HepG2 (cell line): ENCODE results near the gene ENC1. TPM values are rescaled to one million over a fixed set of nuclear protein-coding genes. Genes with fewer than 3 reads are reported as not detected.

ENCODE experiments used
- MTA3 ChIP-seq: sonication (generic); formaldehyde crosslinking; IDR thresholded peaks from 2 replicates; pipeline ENCODE4 v1.4.0; 2020; ENCODE audit warnings: missing genetic modification reagents
- SNAPC2 ChIP-seq: sonication (generic); formaldehyde crosslinking; IDR thresholded peaks from 2 replicates; pipeline ENCODE4 v1.8.1; 2022; ENCODE audit warnings: mild to moderate bottlenecking, missing genetic modification reagents
- SP5 ChIP-seq: IDR thresholded peaks from 2 replicates; pipeline ENCODE4 v1.6.1; 2016; ENCODE audit warnings: low read depth, borderline replicate concordance
- ZIK1 ChIP-seq: sonication (generic); formaldehyde crosslinking; IDR thresholded peaks from 2 replicates; pipeline ENCODE4 v1.5.0; 2020; ENCODE audit warnings: mild to moderate bottlenecking, low read depth, missing genetic modification reagents, borderline replicate concordance
- ZNF501 ChIP-seq: sonication (generic); formaldehyde crosslinking; IDR thresholded peaks from 2 replicates; pipeline ENCODE4 v1.5.1; 2020; ENCODE audit warnings: mild to moderate bottlenecking, moderate library complexity, missing genetic modification reagents
- ZNF598 ChIP-seq: sonication (generic); formaldehyde crosslinking; IDR thresholded peaks from 2 replicates; pipeline ENCODE4 v1.5.1; 2020; ENCODE audit warnings: mild to moderate bottlenecking, missing genetic modification reagents, borderline replicate concordance
- ZNF607 ChIP-seq: sonication (generic); formaldehyde crosslinking; IDR thresholded peaks from 2 replicates; pipeline ENCODE4 v1.5.1; 2020; ENCODE audit warnings: missing genetic modification reagents, mild to moderate bottlenecking, borderline replicate concordance
- ZNF660 ChIP-seq: sonication (generic); formaldehyde crosslinking; IDR thresholded peaks from 2 replicates; pipeline ENCODE4 v1.5.1; 2020; ENCODE audit warnings: mild to moderate bottlenecking, low read depth, missing genetic modification reagents, borderline replicate concordance
- ZNF737 ChIP-seq: sonication (generic); formaldehyde crosslinking; IDR thresholded peaks from 2 replicates; pipeline ENCODE4 v1.5.0; 2020; ENCODE audit warnings: missing genetic modification reagents, mild to moderate bottlenecking, borderline replicate concordance
- ZNF761 ChIP-seq: sonication (generic); formaldehyde crosslinking; conservative IDR thresholded peaks from 2 replicates; pipeline ENCODE4 v1.4.0; 2020; ENCODE audit warnings: mild to moderate bottlenecking, missing genetic modification reagents
- polyA plus RNA-seq, 8 experiments: library from polyadenylated mRNA; depleted of rRNA in 3 of 8; stranded (reverse) in 7 of 8; unstranded in 1 of 8; fragments of >200 nt; fragmentation: Illumina TruSeq in 4 of 8; extraction: Trizol in 4 of 8; gene quantifications; 2 replicates each; pipeline versions ENCODE4 v1.2.1 to v1.2.3, GENCODE V29; 2011 to 2016; ENCODE audit warnings: low read depth in 4 of 8, missing spikeins in 1 of 8, mixed read lengths in 1 of 8; ENCODE audit not compliant: insufficient read depth in 1 of 8
- total RNA-seq, 5 experiments: library from RNA; depleted of rRNA; stranded (reverse); fragments of >200 nt; fragmentation: Illumina TruSeq; extraction: Trizol; gene quantifications; 2 replicates each; pipeline ENCODE4 v1.2.3, GENCODE V29; 2016; ENCODE audit warnings: low read depth in 1 of 5
- TF ChIP-seq, protein P1 (sequence below): sonication (generic); formaldehyde crosslinking; IDR thresholded peaks from 2 replicates; pipeline ENCODE4 v1.8.1; 2023; ENCODE audit warnings: missing genetic modification reagents, inconsistent platforms, borderline replicate concordance
- TF ChIP-seq, protein P2 (sequence below): sonication (generic); formaldehyde crosslinking; IDR thresholded peaks from 2 replicates; pipeline ENCODE4 v1.9.0; 2021; ENCODE audit warnings: missing genetic modification reagents, borderline replicate concordance
- TF ChIP-seq, protein P3 (sequence below): sonication (generic); formaldehyde crosslinking; IDR thresholded peaks from 2 replicates; pipeline ENCODE4 v1.8.1; 2023; ENCODE audit warnings: mild to moderate bottlenecking, missing genetic modification reagents
- TF ChIP-seq, protein P4 (sequence below): sonication (generic); formaldehyde crosslinking; IDR thresholded peaks from 2 replicates; pipeline ENCODE4 v1.4.0; 2020; ENCODE audit warnings: missing genetic modification reagents, low read depth, mild to moderate bottlenecking, borderline replicate concordance
- TF ChIP-seq, protein P5 (sequence below): sonication (generic); formaldehyde crosslinking; IDR thresholded peaks from 2 replicates; pipeline ENCODE4 v1.9.0; 2022; ENCODE audit warnings: missing genetic modification reagents, mild to moderate bottlenecking, borderline replicate concordance
- TF ChIP-seq, protein P6 (sequence below): sonication (generic); formaldehyde crosslinking; IDR thresholded peaks from 2 replicates; pipeline ENCODE4 v1.5.0; 2020; ENCODE audit warnings: mild to moderate bottlenecking, missing genetic modification reagents, borderline replicate concordance

ENC1 gene
- total and polyA plus RNA-seq, 2 of the 13 experiments (the other 11 are each of a cell fraction or from before 2014, with no cell fraction given): 63.8 to 64.4 TPM

DNA sequence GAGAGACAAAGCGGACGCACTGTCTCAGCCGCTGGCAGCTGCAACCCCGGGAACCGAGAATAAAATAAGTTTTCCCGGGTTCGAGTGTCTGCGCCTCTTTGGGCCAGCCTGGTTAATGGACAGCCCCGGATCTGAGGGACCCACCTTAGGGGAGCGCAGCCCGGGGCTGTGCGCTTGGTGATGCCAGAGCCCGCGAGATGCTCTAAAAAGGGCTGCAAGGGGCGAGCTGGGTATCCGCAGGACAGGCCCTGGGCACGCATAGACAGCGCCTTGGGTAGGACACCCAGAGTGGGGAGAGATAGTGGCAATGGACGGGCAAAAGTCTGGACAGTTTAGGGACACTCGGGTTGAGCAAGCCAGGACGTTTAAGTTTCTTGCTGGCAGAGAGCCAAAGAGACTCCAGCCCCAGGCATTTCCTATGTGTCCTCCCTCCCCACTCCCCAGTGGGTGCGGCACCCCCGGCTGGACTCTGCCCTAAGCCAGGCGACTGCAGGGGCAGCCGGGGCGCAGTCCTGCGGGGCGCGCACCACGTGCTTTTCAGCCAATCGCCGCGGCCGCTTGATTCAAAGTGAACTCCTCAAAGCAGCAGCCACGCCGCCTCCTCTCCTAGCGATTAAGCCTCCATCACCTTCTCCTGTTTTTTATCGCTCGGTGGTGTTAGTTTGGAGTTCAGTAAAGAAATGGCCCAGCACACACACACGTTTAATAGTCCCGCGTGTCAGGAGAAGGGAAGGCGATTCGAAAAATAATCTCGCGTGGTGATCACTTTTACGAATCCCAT, 616 bp upstream of the ENC1 start (continued):
- TF ChIP-seq, protein P1, sequence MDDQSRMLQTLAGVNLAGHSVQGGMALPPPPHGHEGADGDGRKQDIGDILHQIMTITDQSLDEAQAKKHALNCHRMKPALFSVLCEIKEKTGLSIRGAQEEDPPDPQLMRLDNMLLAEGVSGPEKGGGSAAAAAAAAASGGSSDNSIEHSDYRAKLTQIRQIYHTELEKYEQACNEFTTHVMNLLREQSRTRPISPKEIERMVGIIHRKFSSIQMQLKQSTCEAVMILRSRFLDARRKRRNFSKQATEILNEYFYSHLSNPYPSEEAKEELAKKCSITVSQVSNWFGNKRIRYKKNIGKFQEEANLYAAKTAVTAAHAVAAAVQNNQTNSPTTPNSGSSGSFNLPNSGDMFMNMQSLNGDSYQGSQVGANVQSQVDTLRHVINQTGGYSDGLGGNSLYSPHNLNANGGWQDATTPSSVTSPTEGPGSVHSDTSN: peak; percentile 67; the same call in 1 of the 2 replicates
- TF ChIP-seq ZNF598 (CRISPR knock-in tag) (peak; percentile 67; the same call in 1 of the 2 replicates), ZNF737 (CRISPR knock-in tag) (no peak), MTA3 (CRISPR knock-in tag) (no peak), ZNF660 (CRISPR knock-in tag) (no peak), SP5 (CRISPR knock-in tag) (peak; percentile 65; the same call in 1 of the 2 replicates), ZNF761 (CRISPR knock-in tag) (no peak), SNAPC2 (CRISPR knock-in tag) (no peak), ZNF607 (CRISPR knock-in tag) (0 out of 2 replicates have a peak, but pooled peaks have one; percentile 47), ZNF501 (CRISPR knock-in tag) (no peak; the same call in 1 of the 2 replicates), ZIK1 (CRISPR knock-in tag) (0 out of 2 replicates have a peak, but pooled peaks have one; percentile 45)
- TF ChIP-seq, protein P2, sequence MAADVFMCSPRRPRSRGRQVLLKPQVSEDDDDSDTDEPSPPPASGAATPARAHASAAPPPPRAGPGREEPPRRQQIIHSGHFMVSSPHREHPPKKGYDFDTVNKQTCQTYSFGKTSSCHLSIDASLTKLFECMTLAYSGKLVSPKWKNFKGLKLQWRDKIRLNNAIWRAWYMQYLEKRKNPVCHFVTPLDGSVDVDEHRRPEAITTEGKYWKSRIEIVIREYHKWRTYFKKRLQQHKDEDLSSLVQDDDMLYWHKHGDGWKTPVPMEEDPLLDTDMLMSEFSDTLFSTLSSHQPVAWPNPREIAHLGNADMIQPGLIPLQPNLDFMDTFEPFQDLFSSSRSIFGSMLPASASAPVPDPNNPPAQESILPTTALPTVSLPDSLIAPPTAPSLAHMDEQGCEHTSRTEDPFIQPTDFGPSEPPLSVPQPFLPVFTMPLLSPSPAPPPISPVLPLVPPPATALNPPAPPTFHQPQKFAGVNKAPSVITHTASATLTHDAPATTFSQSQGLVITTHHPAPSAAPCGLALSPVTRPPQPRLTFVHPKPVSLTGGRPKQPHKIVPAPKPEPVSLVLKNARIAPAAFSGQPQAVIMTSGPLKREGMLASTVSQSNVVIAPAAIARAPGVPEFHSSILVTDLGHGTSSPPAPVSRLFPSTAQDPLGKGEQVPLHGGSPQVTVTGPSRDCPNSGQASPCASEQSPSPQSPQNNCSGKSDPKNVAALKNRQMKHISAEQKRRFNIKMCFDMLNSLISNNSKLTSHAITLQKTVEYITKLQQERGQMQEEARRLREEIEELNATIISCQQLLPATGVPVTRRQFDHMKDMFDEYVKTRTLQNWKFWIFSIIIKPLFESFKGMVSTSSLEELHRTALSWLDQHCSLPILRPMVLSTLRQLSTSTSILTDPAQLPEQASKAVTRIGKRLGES (CRISPR knock-in tag): no peak; the same call in 1 of the 2 replicates
- TF ChIP-seq, protein P3, sequence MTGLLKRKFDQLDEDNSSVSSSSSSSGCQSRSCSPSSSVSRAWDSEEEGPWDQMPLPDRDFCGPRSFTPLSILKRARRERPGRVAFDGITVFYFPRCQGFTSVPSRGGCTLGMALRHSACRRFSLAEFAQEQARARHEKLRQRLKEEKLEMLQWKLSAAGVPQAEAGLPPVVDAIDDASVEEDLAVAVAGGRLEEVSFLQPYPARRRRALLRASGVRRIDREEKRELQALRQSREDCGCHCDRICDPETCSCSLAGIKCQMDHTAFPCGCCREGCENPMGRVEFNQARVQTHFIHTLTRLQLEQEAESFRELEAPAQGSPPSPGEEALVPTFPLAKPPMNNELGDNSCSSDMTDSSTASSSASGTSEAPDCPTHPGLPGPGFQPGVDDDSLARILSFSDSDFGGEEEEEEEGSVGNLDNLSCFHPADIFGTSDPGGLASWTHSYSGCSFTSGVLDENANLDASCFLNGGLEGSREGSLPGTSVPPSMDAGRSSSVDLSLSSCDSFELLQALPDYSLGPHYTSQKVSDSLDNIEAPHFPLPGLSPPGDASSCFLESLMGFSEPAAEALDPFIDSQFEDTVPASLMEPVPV (CRISPR knock-in tag): no peak
- TF ChIP-seq, protein P4, sequence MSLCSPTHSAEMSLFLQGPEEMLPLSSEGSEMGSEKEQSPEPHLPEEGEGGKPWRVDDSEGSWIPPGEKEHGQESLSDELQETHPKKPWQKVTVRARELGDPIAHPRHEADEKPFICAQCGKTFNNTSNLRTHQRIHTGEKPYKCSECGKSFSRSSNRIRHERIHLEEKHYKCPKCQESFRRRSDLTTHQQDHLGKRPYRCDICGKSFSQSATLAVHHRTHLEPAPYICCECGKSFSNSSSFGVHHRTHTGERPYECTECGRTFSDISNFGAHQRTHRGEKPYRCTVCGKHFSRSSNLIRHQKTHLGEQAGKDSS (CRISPR knock-in tag): no peak
- TF ChIP-seq, protein P5, sequence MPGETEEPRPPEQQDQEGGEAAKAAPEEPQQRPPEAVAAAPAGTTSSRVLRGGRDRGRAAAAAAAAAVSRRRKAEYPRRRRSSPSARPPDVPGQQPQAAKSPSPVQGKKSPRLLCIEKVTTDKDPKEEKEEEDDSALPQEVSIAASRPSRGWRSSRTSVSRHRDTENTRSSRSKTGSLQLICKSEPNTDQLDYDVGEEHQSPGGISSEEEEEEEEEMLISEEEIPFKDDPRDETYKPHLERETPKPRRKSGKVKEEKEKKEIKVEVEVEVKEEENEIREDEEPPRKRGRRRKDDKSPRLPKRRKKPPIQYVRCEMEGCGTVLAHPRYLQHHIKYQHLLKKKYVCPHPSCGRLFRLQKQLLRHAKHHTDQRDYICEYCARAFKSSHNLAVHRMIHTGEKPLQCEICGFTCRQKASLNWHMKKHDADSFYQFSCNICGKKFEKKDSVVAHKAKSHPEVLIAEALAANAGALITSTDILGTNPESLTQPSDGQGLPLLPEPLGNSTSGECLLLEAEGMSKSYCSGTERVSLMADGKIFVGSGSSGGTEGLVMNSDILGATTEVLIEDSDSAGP (CRISPR knock-in tag): peak; percentile 48
- TF ChIP-seq, protein P6, sequence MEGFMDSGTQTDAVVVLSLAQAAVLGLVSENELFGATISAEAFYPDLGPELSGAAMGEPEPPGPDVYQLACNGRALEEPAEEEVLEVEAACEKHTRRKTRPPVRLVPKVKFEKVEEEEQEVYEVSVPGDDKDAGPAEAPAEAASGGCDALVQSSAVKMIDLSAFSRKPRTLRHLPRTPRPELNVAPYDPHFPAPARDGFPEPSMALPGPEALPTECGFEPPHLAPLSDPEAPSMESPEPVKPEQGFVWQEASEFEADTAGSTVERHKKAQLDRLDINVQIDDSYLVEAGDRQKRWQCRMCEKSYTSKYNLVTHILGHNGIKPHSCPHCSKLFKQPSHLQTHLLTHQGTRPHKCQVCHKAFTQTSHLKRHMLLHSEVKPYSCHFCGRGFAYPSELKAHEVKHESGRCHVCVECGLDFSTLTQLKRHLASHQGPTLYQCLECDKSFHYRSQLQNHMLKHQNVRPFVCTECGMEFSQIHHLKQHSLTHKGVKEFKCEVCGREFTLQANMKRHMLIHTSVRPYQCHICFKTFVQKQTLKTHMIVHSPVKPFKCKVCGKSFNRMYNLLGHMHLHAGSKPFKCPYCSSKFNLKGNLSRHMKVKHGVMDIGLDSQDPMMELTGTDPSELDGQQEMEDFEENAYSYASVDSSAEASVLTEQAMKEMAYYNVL (CRISPR knock-in tag): no peak
